DMS 273 (cell line): ENCODE results near the gene HYAL1.
"Not testable (repeated sequence)": the region's sequence is repeated elsewhere in the genome, so short reads cannot be mapped to it uniquely, and the experiment has no call there.

ENCODE experiments used
- DNase-seq: peaks from one replicate; lab custom pipeline; 2025; ENCODE audit not compliant: unreplicated experiment; lab: John Stamatoyannopoulos, UW

The HYAL1 gene

GRCh38 chr3:50319894-50320625 lies 16.7 kb upstream of the HYAL1 start:
- DNase-seq = no peak

DNA sequence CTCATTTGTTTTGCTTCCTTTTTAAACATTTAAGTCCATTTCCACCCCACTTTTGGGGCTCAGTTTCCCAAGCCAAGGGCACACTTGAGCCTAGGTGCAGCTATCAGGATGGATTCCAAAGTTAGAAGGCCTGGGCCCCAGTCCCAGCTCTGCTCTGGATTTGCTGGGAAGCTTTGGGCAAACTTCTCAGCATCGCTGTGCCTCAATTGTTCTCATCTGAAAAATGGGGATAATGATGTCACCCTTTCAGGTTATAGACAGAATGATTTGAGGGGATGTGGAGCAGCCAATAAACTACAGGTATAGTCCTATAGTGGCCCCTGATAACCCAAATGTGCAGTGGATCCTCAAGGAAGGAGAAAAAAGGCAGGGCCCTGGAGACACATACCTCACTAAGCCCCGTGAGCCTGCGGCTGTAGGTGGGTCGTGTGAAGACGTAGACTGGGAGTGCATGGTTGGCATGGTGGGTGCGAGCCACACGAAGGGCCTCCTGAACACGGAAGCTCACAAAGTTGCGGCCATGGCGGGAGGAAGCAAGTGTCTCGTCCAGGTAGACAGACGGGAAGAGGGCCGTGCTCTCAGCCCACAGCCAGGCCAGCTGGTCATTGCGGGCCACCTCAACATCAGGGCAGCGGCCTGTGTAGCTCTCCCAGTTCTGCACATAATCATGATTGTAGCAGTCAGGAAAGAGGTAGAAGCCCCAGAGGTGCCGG lies 16.0 kb upstream of the HYAL1 start:
- DNase-seq = no peak

DNA sequence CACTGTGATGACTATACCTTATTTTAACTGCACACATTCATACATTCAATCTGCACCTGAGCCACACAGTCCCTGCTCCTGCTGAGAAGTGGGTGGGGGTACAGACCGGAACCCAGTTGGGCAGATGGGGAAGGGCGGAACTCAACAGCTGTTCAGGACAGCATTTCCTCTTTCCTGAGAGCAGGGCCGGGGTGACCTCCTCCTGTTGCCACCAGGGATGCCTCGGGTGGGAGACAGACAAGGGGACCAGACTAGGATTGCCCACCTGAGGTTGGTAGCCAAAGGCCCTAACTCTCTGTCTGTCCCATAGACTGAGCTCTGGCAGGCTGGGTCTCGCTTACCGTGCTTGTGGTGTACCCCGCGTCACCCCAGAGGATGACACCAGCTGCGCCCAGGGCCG lies 15.2 kb upstream of the HYAL1 start:
- DNase-seq = no peak

- DNase-seq = no peak
Observed at GRCh38 chr3:50318163-50318562, 14.8 kb upstream of the HYAL1 start.

DNA sequence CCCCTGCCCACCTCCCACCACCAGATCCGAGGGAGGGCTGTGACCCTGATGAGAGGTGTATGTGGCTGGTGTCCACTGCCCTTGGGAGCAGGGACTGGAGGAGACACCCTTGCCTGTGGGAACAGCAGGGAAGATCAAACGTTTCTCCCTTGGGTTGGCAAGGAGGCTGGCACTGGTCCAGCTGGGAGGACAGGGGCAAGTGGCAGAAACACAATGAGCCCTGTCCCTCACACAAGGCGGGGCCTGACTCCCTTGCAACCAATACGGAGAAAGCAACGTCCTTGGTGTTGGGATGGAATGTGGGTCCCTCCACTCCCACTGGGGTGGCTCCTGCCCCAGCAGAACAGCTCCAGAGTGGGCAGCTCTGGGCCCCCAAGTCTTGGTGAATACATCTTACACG lies 13.9 kb upstream of the HYAL1 start:
- no peak for DNase-seq

- DNase-seq = peak; percentile 37
Observed at GRCh38 chr3:50316657-50317242, 13.4 kb upstream of the HYAL1 start.

DNA sequence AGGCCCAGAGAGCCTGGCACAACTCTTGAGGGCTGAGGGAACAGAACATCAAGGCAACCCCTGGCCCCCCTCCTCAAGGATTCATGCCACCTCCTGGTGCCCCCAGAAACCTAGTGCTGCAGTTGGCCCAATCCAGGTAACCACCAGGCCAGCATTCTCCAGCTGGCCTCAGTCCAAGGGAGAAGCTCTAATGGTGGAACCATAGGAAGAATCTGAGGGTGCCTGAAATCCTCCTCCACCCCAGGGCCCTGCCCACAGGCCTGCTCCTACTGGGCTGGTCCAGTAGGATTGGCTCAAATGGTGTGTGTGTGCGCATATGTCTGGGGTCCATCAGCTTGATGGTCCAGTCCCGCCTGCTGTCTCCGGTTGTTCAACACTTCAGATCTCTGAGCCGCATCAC lies 11.4 kb upstream of the HYAL1 start:
- no peak for DNase-seq

GRCh38 chr3:50314342-50314741 lies 11.0 kb upstream of the HYAL1 start:
- DNase-seq = no peak

DNA sequence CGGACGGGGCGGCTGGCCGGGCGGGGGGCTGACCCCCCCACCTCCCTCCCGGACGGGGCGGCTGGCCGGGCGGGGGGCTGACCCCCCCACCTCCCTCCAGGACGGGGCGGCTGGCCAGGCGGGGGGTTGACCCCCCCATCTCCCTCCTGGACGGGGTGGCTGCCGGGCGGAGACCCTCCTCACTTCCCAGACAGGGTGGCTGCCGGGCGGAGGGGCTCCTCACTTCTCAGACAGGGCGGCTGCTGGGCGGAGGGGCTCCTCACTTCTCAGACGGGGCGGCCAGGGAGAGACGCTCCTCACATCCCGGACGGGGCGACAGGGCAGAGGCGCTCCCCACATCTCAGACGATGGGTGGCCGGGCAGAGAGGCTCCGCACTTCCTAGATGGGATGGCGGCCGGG lies 8.7 kb upstream of the HYAL1 start:
- not testable (repeated sequence) for DNase-seq

- DNase-seq = no peak
Observed at GRCh38 chr3:50304601-50305000, 1.2 kb upstream of the HYAL1 start.

DNA sequence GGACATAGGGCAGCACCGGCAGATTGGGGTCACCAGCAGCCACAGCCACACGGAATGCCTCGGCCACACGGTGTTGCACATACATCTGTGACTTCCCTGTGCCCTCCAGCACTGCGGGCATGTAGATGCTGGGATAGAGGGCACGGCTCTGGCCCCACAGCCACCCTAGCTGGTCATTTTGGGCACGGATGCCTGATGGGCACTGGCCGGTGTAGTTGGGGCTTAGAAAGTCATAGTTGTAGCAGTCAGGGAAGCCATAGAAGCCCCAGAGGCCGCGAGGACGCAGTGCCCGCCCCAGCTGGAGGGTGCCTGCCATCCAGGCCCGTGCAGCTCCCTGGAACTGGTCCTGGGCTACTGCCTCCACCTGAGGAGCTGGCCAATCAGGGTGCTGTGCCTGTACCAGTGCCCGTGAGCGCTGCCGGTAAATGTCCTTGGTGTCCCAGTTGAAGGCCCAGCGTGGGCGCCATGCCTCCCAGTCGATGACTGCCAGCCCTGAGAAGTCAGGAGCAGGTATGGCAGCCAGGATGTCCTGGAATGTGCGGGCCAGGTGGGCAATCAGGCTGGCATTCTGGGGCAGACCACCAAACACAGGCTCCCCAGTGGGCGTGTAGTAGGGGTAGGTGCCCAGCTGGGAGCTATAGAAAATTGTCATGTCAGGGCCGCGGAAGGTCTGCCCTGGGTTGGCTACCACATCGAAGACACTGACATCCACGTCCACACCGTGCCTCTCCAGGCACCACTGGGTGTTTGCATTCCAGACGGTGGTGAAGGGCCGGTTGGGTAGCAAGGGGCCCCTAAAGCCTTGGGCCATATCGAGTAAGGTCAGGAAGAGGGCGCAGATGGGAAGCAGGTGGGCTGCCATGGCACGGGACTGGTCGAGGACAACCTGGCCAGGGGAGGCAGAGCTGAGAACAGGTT lies 1.0 kb downstream of the HYAL1 start:
- no peak for DNase-seq

GRCh38 chr3:50300681-50301254 lies 2.6 kb downstream of the HYAL1 start:
- no peak for DNase-seq

DNA sequence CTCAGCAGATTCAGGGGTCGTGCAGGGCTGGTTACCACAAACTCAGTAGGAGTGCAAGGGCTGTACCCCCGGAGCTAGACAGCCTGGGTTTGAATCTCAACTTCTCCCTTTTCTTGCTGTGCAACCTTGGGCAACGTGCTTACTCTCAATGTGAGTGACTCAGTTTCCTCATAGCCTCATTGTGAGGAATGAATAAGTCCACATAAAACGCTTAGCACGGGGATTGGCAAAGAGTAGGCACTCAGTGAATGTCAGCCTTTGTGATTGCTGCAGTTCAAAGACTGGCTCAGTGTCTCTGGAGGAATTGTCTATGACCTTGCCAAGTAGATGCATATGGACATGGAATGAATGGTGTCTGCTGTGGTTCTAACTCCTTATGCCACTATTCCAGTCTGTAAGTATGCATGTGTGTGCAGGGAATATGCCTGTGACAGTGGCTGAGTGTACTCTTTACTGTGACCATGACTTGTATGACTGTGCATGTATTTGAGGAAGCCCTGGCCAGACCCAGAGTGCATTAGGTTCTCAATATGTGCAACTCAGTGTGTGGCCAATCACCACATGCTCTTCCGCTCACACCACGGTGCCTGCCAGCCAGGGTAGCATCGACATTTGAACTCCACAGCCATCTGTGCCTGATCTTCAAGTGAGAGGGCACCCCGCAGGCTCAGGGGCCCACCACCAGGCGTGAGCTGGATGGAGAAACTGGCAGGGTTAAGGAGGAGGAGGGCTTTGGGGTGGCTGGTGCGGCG lies 3.3 kb downstream of the HYAL1 start:
- DNase-seq = peak; percentile 74

GRCh38 chr3:50299638-50299928 lies 3.8 kb downstream of the HYAL1 start:
- DNase-seq = no peak

- peak; percentile 98 for DNase-seq
Observed at GRCh38 chr3:50298836-50299637, 4.3 kb downstream of the HYAL1 start, which contains the start of the genes HYAL3 and NAA80. Gene HYAL3 (minus strand): TSS chr3:50299405. CDS start chr3:50295602, 3,803 bp downstream. Gene NAA80 (minus strand): TSS chr3:50299405. CDS start chr3:50297463, 1,942 bp downstream.

DNA sequence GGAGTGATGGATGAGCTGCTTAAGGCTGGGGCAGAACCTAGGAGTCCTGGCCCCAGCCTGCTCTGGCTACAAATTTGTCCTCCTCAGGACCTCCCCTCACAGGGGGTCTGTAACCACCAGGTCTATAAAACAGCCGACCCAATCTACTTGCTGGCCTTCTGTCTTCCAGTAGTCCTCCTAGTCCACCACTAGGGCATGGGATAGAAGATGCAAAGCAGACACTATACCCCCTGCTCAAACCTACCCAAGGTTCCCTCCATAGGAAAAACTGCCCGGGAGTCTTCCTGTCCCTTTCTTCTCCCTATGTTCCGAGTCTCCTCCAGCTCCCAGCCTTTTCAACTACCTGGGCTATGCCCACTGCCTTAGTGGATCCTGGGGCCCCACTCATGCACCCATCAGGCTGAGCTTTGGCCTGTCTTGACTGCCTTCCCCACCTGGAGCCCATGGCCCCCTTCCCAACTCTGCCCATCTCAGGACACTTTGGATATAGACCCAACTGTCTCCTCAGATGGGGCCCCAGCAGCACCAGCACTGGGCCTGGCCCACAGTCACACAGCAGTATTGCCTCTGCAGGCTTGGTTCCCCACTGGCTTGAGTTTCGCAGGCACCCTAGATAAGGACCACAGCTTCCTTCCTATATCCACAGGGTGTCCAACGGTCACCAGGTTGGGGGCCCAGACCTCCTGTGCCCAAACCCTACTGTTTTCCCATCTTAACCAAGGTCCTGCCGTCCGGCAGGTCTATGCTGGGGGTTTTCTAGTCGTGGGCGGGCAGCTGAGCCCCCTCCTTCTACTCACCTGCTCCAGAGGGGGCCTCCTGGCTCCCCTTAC lies 5.3 kb downstream of the HYAL1 start:
- DNase-seq = no peak

- DNase-seq = no peak
Observed at GRCh38 chr3:50297384-50297775, 6.0 kb downstream of the HYAL1 start.

GRCh38 chr3:50296721-50297383 lies 6.5 kb downstream of the HYAL1 start:
- DNase-seq = no peak
